Heart left ventricle (tissue), 16 donors: ENCODE measurements around the gene TRAF3. TPM values are rescaled to one million over a fixed set of nuclear protein-coding genes. Genes with fewer than 3 reads are reported as not detected.
"Not testable (repeated sequence)": the region's sequence is repeated elsewhere in the genome, so short reads cannot be mapped to it uniquely, and the experiment has no call there.

Source experiments
- ATAC-seq, 4 donors: fragments of 200-7000 bp; cut with Tn5 transposase; one replicate each; pipeline ENCODE4 v1.9.1; 2020 to 2022; ENCODE audit warnings: moderate library complexity in 4 of 4, mild to moderate bottlenecking in 3 of 4, moderate number of reproducible peaks in 1 of 4
- DNase-seq, 5 donors: peaks; one replicate each; pipeline ENCODE4 v3.0.0-alpha.2; 2020
- H3K27ac ChIP-seq, 12 donors: fragments of 200-600 bp; sonication (generic) in 4 of 12; one replicate each; pipeline versions ENCODE4 v1.5.0 to v1.8.0; 2016 to 2022; ENCODE audit warnings: mild to moderate bottlenecking in 2 of 12
- H3K27me3 ChIP-seq, 9 donors: fragments of 200-600 bp; sonication (generic) in 2 of 9; one replicate each; pipeline versions ENCODE4 v1.5.1 to v1.8.0; 2016 to 2022; ENCODE audit warnings: mild to moderate bottlenecking in 3 of 9
- H3K36me3 ChIP-seq, 9 donors: fragments of 200-600 bp; sonication (generic) in 2 of 9; one replicate each; pipeline versions ENCODE4 v1.5.0 to v1.8.0; 2018 to 2022; ENCODE audit warnings: mild to moderate bottlenecking in 2 of 9
- H3K4me1 ChIP-seq, 12 donors: fragments of 200-600 bp; sonication (generic) in 4 of 12; one replicate each; pipeline versions ENCODE4 v1.5.0 to v1.8.0; 2016 to 2022; ENCODE audit warnings: mild to moderate bottlenecking in 3 of 12
- H3K4me3 ChIP-seq, 12 donors: fragments of 200-600 bp; sonication (generic) in 4 of 12; one replicate each; pipeline versions ENCODE4 v1.5.0 to v1.8.0; 2017 to 2022; ENCODE audit warnings: mild to moderate bottlenecking in 9 of 12, moderate library complexity in 4 of 12
- H3K9me3 ChIP-seq, 12 donors: fragments of 200-600 bp; sonication (generic) in 4 of 12; one replicate each; pipeline versions ENCODE4 v1.5.0 to v1.8.0; 2016 to 2022; ENCODE audit warnings: mild to moderate bottlenecking in 1 of 12
- POLR2A ChIP-seq, 2 donors: fragments of 450-650 bp; IDR thresholded peaks; one replicate each; pipeline ENCODE4 v1.6.1; 2017; ENCODE audit warnings: antibody characterized with exemption in 2 of 2, mild to moderate bottlenecking in 2 of 2, moderate library complexity in 2 of 2
- WGBS, 4 donors: extraction: QIAGEN DNeasy Blood & Tissue Kit in 2 of 4; methylation state at CpG; one replicate each; pipeline versions ENCODE4 v1.1.5 to v1.1.7; 2013 to 2018; 5-methylcytosine and 5-hydroxymethylcytosine counted together
- intact Hi-C, 10 donors: fragments of 100-400 bp; cut with DNase I; formaldehyde crosslinking; loops; one replicate each; pipeline versions ENCODE4 v1.11.1 to v1.14.2; 2022
- polyA plus RNA-seq, 2 donors: library from polyadenylated mRNA; stranded (reverse); fragments of 200-250 nt; gene quantifications; one replicate each; pipeline ENCODE4 v1.2.3, GENCODE V29; 2013
- total RNA-seq, 9 donors: library from RNA; depleted of rRNA in 2 of 9; stranded (reverse); fragments of >200 nt in 2 of 9; fragmentation: NEBNext Ultra II Directional in 3 of 9; extraction: Animal tissue kit (Norgen Biotek cat#: 25700) in 3 of 9; gene quantifications; one replicate each; pipeline versions ENCODE4 v1.1.0 to v1.2.4, GENCODE V29; 2016 to 2023
- TF ChIP-seq, protein P1 (sequence below), 12 donors: fragments of 200-600 bp; sonication (generic) in 4 of 12; IDR thresholded peaks; one replicate each; pipeline versions ENCODE4 v1.5.0 to v1.8.0; 2018 to 2022; ENCODE audit warnings: antibody characterized with exemption in 12 of 12, mild to moderate bottlenecking in 5 of 12
- donor health status: ischemic (EF 13 %, LVEDD 7.1; RV severe dilation, severe dysfunction).
- donor health status: healthy with polysubstance abuse.
- donor health status: DM: no; HTN: yes; CAD: no.
- donor health status: DM: no; HTN: no; CAD: no.
- donor health status: ischemic (EF 25% LVEDD 6.9; RV normal size, moderate dysfunction).
- donor health status: ischemic (EF 25% LVEDD 5.7; RV mildly dilated, moderate dysfunction).
- donor health status: healthy.
- donor health status: DM: yes; HTN: yes; CAD: no.
- donor health status: ischemic (EF 35%, LVEDD 5.7; RV mildly dilated, moderate dysfunction).
- donor health status: nonischemic (EF 11% LVEDD 7.7; RV severe dilation, severe dysfunction).
- donor health status: DM: yes; HTN: yes; CAD: no.
- donor health status: PGD.
- donor health status: ischemic (EF 29% LVEDD 5.4; RV normal size, mild dysfunction).
- donor health status: nonischemic (EF 23%, LVEDD 6.1; RV moderate dilation, normal function).

The TRAF3 gene
- total and polyA plus RNA-seq, 11 donors = 1.6 to 20.6 (median 10.6) TPM

DNA sequence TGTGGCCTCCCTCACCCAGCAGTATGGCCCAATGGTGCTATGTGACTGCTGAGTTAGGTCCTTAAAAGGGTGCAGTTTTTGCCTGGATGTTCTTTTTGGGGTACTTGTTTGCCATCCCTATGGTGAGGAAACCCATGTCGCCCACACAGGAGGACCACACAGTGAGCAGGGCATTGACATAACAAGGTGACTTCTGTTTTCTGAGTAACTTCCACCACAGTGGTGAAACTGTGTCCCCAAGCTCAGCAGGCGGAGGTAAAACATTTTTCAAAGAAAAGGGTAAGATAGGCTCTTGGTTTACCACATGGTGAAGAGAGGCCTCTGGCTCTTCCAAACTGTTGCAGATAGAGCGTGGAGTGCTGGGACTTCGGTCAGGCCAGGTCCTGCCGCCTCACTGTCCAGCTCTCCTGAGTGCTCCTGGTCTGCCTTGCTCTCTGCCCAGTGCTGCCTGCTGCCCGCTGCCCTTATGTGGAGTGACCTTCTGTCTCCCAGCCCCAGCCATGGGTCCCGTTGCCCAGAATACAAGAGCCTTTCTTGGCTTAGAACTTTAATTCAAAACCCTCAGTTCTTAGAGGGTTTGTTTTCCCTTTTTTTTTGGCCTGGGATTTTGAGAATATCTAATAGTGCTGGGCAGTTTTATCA is 54.0 kb downstream of the TRAF3 start:
- H3K4me1 ChIP-seq = peaks cover 0 to 4% (median 0%) of the 10 kb centered on the region in 12 donors
- H3K4me3 ChIP-seq = no peak overlapping the region
- TF ChIP-seq POLR2A (IDR thresholded peaks at IDR 0.05) = no peak
- TF ChIP-seq, protein P1, sequence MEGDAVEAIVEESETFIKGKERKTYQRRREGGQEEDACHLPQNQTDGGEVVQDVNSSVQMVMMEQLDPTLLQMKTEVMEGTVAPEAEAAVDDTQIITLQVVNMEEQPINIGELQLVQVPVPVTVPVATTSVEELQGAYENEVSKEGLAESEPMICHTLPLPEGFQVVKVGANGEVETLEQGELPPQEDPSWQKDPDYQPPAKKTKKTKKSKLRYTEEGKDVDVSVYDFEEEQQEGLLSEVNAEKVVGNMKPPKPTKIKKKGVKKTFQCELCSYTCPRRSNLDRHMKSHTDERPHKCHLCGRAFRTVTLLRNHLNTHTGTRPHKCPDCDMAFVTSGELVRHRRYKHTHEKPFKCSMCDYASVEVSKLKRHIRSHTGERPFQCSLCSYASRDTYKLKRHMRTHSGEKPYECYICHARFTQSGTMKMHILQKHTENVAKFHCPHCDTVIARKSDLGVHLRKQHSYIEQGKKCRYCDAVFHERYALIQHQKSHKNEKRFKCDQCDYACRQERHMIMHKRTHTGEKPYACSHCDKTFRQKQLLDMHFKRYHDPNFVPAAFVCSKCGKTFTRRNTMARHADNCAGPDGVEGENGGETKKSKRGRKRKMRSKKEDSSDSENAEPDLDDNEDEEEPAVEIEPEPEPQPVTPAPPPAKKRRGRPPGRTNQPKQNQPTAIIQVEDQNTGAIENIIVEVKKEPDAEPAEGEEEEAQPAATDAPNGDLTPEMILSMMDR (IDR thresholded peaks at IDR 0.05) = no peak
- H3K36me3 ChIP-seq = peaks cover 0 to 39% (median 0%) of the 10 kb centered on the region in 9 donors
- ATAC-seq (peak in 1 of 4 donors; percentile 50), DNase-seq (no peak)
- H3K9me3 ChIP-seq = no peaks in the 10 kb centered on the region
- intact Hi-C loops = no loop called here
- 91 to 96% (median 94%) methylated on average over 7 of the region's 7 CpGs for WGBS, 4 donors
- H3K27ac ChIP-seq = no peak overlapping the region
- no peaks in the 10 kb centered on the region for H3K27me3 ChIP-seq

DNA sequence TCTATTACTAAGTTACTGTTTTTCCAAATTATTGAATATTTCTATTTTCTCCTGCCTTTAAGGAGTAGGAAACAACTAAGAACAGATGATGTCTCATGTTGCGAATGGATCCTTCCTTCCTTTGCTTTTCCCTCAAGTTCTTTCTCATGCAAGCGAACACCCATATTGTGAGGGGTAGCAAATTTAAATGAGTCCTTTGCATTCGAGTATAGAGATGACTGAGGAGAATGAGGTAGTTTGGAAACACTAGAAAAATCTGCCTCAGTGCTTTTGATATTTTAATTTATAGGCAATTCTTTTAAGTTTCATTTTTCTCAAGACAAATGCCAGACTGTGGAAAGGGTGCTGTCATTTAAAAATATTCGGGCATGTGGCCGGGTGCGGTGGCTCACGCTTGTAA is 56.1 kb downstream of the TRAF3 start:
- intact Hi-C loops = no loop called here
- Histone ChIP-seq H3K9me3 (no peaks in the 10 kb centered on the region), H3K27me3 (no peaks in the 10 kb centered on the region), H3K4me1 (peaks cover 0 to 4% (median 0%) of the 10 kb centered on the region in 12 donors), H3K4me3 (no peak overlapping the region), H3K36me3 (peaks cover 0 to 39% (median 0%) of the 10 kb centered on the region in 9 donors), H3K27ac (no peak overlapping the region)
- DNase-seq = no peak
- 93 to 96% (median 95%) methylated on average over 7 of the region's 7 CpGs for WGBS, 4 donors
- ATAC-seq = no peak
- no peak for TF ChIP-seq POLR2A (IDR thresholded peaks at IDR 0.05)
- TF ChIP-seq, protein P1 (IDR thresholded peaks at IDR 0.05) = no peak

DNA sequence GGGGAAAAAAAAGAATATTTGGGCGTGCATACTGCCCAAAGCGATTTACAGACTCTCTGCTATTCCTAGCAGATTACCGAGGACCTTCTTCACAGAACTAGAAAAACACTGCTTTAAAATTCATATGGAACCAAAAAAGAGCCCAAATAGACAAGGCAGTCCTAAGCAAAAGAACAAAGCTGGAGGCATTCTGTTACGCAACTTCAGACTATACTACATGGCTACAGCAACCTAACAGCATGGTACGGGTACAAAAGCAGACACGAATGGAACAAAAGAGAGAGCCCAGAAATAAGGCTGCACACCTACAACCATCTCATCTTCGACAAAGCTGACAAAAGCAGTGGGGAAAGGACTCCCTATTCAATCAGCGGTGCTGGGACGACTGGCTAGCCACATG is 56.7 kb downstream of the TRAF3 start:
- DNase-seq = no peak
- no peak for ATAC-seq
- H3K4me1 ChIP-seq = no peaks in the 10 kb centered on the region
- TF ChIP-seq POLR2A (IDR thresholded peaks at IDR 0.05) = no peak
- TF ChIP-seq, protein P1 (IDR thresholded peaks at IDR 0.05) = no peak
- intact Hi-C loops = no loop called here
- no peaks in the 10 kb centered on the region for H3K9me3 ChIP-seq
- H3K4me3 ChIP-seq = no peak overlapping the region
- 94 to 98% (median 96%) methylated on average over 9 of the region's 9 CpGs for WGBS, 4 donors
- H3K36me3 ChIP-seq = peaks cover 0 to 39% (median 0%) of the 10 kb centered on the region in 9 donors
- H3K27ac ChIP-seq = no peak overlapping the region
- H3K27me3 ChIP-seq = no peaks in the 10 kb centered on the region

DNA sequence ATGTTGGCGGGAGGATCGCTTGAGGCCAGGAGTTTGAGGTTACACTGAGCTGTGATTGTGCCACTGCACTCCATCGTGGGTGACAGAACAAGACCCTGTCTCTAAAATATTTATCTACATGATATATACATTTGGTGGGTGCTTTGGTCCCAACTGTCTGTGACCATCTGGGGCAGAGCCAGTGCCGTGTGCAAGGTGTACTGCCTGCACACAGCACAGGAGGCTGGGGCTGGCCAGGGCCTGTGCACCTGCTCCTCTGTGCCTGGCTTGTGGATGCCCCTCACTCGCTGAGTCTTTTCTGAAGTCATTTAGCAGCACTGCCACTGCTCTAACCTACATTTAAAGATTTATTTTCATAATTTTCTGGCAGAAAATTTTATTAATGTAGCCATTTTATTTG is 58.7 kb downstream of the TRAF3 start:
- TF ChIP-seq, protein P1 (IDR thresholded peaks at IDR 0.05) = no peak
- TF ChIP-seq POLR2A (IDR thresholded peaks at IDR 0.05) = no peak
- ATAC-seq (no peak), DNase-seq (no peak)
- intact Hi-C loops = no loop called here
- H3K27me3 ChIP-seq = no peaks in the 10 kb centered on the region
- no peaks in the 10 kb centered on the region for H3K9me3 ChIP-seq
- peaks cover 0 to 6% (median 0%) of the 10 kb centered on the region in 12 donors for H3K4me1 ChIP-seq
- H3K27ac ChIP-seq = no peak overlapping the region
- H3K4me3 ChIP-seq = no peak overlapping the region
- H3K36me3 ChIP-seq = peaks cover 0 to 33% (median 0%) of the 10 kb centered on the region in 9 donors
- 92 to 97% (median 95%) methylated on average over 4 to 5 of the region's 5 CpGs for WGBS, 4 donors

DNA sequence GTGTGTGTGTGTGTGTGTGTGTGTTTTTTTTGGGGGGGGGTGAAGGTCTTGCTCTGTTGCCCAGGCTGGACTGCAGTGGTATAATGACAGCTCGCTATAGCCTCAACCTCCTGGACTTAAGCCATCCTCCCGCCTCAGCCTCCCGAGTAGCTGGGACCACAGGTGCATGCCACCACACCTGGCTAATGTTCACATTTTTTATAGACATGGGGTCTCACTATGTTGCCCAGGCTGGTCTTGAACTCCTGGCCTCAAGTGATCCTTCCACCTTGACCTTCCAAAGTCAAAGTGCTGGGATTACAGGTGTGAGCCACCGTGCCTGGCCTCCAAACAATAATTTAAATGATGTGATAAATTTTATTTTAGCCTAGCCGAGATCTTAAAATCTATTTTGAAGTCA is 59.9 kb downstream of the TRAF3 start:
- H3K27me3 ChIP-seq, ATAC-seq, H3K9me3 ChIP-seq, H3K4me1 ChIP-seq, H3K27ac ChIP-seq, DNase-seq, intact Hi-C loops, H3K4me3 ChIP-seq: not testable (repeated sequence)
- WGBS, 4 donors = 96 to 98% (median 97%) methylated on average over 5 of the region's 5 CpGs
- peaks cover 0 to 22% (median 0%) of the 10 kb centered on the region in 9 donors for H3K36me3 ChIP-seq
